Neural crest cell (in vitro differentiated cells): ENCODE measurements around the gene FHOD3. TPM values are rescaled to one million over a fixed set of nuclear protein-coding genes. Genes with fewer than 3 reads are reported as not detected.

ENCODE experiments used
- DNase-seq: peaks from one replicate; pipeline ENCODE4 v3.0.0; 2021; ENCODE audit warnings: low read depth, mixed read lengths, low spot score
- H3K27ac Mint-ChIP-seq: one replicate; pipeline ENCODE4 v1.8.0; 2021; ENCODE audit warnings: mild to moderate bottlenecking, mixed read lengths; ENCODE audit not compliant: unreplicated experiment
- H3K27me3 Mint-ChIP-seq: 2 replicates; pipeline ENCODE4 v1.8.0; 2021; ENCODE audit warnings: low read depth, mild to moderate bottlenecking, mixed read lengths
- H3K36me3 Mint-ChIP-seq: 2 replicates; pipeline ENCODE4 v1.8.0; 2021; ENCODE audit warnings: low read depth, mild to moderate bottlenecking, mixed read lengths
- H3K4me1 Mint-ChIP-seq: 2 replicates; pipeline ENCODE4 v1.8.0; 2021; ENCODE audit warnings: mixed read lengths
- H3K4me3 Mint-ChIP-seq: one replicate; pipeline ENCODE4 v1.8.0; 2021; ENCODE audit warnings: mild to moderate bottlenecking, mixed read lengths
- H3K9me3 Mint-ChIP-seq: 2 replicates; pipeline ENCODE4 v1.8.0; 2021; ENCODE audit warnings: mixed read lengths
- total RNA-seq: library from RNA; stranded (reverse); gene quantifications from 2 replicates; pipeline ENCODE4 v1.2.1, GENCODE V29; 2021
- TF ChIP-seq, protein P1 (sequence below): fragments of 200-600 bp; sonication (generic); conservative IDR thresholded peaks from 2 replicates; pipeline ENCODE4 v1.5.0; 2021; ENCODE audit warnings: antibody characterized with exemption, mild to moderate bottlenecking

FHOD3 gene
- total RNA-seq, 1 donor from 2014 or later = 28.6 TPM

DNA sequence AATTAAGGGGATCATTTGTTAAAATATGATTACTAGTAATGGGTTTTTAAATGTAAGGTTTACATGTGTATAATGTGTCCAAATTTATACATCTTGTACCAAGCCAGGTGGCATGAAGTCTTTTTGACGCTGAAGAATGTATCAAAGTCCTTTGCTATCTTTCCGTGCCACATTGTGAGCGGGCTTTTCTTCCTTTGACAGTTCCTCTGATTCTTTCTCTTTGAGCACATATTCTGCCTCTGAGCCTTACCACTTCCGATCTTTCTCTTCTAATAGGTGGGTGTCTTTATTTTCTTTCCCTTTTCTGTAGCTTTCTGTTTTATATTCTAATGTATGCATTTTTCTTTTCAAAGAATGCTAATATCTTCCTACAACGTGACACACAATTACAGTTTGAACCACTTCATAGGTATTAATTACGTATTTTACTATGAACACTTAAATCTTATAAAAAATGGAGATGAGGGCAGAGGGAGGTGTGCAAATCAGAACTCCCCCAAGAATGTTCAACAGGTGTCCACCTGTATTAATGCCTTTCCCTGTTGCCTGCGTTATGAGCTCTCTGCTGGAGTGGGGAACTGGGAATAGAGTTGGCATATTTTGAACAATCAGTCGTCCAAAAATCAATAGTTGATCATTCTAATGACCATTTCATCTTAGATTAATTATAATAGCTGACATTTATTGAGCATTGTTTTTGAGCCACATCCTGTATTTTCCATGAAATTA, 355.8 kb downstream of the FHOD3 start:
- H3K9me3 Mint-ChIP-seq = no peaks in the 10 kb centered on the region
- H3K4me1 Mint-ChIP-seq = no peaks in the 10 kb centered on the region
- TF ChIP-seq, protein P1, sequence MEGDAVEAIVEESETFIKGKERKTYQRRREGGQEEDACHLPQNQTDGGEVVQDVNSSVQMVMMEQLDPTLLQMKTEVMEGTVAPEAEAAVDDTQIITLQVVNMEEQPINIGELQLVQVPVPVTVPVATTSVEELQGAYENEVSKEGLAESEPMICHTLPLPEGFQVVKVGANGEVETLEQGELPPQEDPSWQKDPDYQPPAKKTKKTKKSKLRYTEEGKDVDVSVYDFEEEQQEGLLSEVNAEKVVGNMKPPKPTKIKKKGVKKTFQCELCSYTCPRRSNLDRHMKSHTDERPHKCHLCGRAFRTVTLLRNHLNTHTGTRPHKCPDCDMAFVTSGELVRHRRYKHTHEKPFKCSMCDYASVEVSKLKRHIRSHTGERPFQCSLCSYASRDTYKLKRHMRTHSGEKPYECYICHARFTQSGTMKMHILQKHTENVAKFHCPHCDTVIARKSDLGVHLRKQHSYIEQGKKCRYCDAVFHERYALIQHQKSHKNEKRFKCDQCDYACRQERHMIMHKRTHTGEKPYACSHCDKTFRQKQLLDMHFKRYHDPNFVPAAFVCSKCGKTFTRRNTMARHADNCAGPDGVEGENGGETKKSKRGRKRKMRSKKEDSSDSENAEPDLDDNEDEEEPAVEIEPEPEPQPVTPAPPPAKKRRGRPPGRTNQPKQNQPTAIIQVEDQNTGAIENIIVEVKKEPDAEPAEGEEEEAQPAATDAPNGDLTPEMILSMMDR = no peak
- no peak overlapping the region for H3K27ac Mint-ChIP-seq
- H3K4me3 Mint-ChIP-seq = no peak overlapping the region
- no peaks in the 10 kb centered on the region for H3K27me3 Mint-ChIP-seq
- peaks cover 3% of the 10 kb centered on the region for H3K36me3 Mint-ChIP-seq
- no peak for DNase-seq

DNA sequence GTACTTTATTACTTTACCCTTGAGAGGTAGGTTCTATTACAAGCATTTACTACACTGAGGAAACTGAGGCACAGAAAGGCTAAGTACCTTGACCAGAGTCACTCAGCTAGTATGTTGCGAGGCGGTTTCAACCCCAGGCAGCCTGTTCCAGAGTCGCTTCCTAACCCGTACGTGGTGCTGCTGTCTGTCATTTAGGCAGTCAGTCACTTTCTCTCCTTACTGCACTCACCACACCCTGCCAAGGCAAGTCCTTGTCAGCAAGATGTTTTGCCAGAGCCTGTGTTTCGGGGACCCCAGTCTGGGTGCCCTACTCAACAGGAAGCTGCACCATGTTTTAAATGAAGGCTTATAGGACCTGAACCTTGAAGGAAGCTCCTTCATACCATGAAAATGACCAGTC, 356.4 kb downstream of the FHOD3 start:
- TF ChIP-seq, protein P1 = no peak
- DNase-seq = no peak
- Mint-ChIP-seq H3K27me3 (no peaks in the 10 kb centered on the region), H3K4me1 (no peaks in the 10 kb centered on the region), H3K36me3 (peaks cover 3% of the 10 kb centered on the region), H3K27ac (no peak overlapping the region), H3K4me3 (no peak overlapping the region), H3K9me3 (no peaks in the 10 kb centered on the region)

DNA sequence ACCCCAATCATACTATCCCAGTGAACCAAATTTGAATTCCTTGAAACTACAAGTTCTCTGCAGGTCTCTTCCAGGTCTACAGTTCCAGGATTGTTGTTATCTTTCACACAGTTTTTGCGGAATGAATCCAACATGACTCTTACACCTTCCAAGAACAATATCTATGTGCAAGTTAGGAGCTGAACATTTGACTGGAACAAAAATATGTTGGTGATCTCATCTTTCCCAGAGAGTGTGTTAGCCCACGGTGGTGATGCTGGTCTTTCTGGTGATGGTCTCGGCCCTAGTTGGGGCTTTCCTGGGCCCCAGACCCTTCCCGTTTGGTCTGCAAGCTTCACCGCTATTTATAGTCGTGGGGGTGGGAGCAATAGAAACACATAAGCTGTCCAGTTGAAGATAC, 357.6 kb downstream of the FHOD3 start:
- no peaks in the 10 kb centered on the region for H3K9me3 Mint-ChIP-seq
- H3K27ac Mint-ChIP-seq = no peak overlapping the region
- DNase-seq = no peak
- no peaks in the 10 kb centered on the region for H3K27me3 Mint-ChIP-seq
- no peak overlapping the region for H3K4me3 Mint-ChIP-seq
- TF ChIP-seq, protein P1 = no peak
- peaks cover 2% of the 10 kb centered on the region for H3K36me3 Mint-ChIP-seq
- H3K4me1 Mint-ChIP-seq = no peaks in the 10 kb centered on the region

DNA sequence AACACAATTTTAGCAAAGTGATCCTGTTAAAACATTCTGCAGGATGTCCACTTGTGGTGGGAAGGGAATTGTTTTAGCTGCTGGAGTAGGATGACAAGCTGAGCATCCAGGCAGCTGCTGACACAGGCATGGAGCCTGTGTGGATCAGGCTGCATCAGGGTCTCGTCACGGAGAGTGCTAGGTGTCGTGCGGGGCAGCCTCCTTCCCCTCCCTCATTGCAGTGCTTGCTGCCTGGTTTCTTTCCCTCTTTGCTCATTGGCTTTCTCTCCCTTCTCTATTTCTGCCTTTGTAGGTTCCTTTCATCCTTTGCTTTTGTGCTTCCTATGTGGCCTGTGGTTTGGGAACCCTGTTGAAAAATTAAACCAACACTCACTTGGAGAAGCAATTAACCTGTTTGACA, 358.4 kb downstream of the FHOD3 start:
- DNase-seq = no peak
- H3K27me3 Mint-ChIP-seq = no peaks in the 10 kb centered on the region
- TF ChIP-seq, protein P1 = no peak
- no peak overlapping the region for H3K4me3 Mint-ChIP-seq
- peaks cover 2% of the 10 kb centered on the region for H3K36me3 Mint-ChIP-seq
- H3K4me1 Mint-ChIP-seq = no peaks in the 10 kb centered on the region
- H3K9me3 Mint-ChIP-seq = no peaks in the 10 kb centered on the region
- H3K27ac Mint-ChIP-seq = no peak overlapping the region

DNA sequence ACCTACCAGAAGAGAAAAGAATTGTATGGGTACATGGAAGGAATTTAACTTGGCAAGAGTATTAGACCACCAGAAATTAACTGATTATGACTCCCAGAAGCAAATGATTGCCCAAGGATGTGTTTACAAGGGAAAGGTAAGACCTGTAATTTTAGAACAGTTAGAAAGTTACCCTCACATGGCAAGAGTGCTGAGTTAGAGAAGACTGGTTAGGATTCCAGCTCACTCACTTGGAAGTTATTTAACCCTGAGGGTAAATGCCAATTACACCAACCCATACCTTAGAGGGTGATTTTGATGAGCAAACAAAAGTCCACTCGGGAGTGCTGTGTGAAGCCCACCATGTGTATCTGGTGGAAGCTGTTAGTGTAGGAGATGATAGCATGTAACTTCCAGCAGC, 361.1 kb downstream of the FHOD3 start:
- no peaks in the 10 kb centered on the region for H3K27me3 Mint-ChIP-seq
- no peak overlapping the region for H3K4me3 Mint-ChIP-seq
- H3K4me1 Mint-ChIP-seq = no peaks in the 10 kb centered on the region
- H3K9me3 Mint-ChIP-seq = no peaks in the 10 kb centered on the region
- H3K27ac Mint-ChIP-seq = no peak overlapping the region
- H3K36me3 Mint-ChIP-seq = peaks cover 2% of the 10 kb centered on the region
- DNase-seq = no peak
- TF ChIP-seq, protein P1 = no peak
